Stimulated activated CD4-positive, alpha-beta T cell treated with anti-CD3 and anti-CD28 coated beads, Interleukin-4, amount 100 ng/mL, for 1 hour (primary cell): ENCODE data around the gene SCAI.
"Not testable (repeated sequence)": the region's sequence is repeated elsewhere in the genome, so short reads cannot be mapped to it uniquely, and the experiment has no call there.

Experiments
- DNase-seq: peaks from one replicate; pipeline ENCODE4 v3.0.0-alpha.2; 2020

Gene SCAI

DNA sequence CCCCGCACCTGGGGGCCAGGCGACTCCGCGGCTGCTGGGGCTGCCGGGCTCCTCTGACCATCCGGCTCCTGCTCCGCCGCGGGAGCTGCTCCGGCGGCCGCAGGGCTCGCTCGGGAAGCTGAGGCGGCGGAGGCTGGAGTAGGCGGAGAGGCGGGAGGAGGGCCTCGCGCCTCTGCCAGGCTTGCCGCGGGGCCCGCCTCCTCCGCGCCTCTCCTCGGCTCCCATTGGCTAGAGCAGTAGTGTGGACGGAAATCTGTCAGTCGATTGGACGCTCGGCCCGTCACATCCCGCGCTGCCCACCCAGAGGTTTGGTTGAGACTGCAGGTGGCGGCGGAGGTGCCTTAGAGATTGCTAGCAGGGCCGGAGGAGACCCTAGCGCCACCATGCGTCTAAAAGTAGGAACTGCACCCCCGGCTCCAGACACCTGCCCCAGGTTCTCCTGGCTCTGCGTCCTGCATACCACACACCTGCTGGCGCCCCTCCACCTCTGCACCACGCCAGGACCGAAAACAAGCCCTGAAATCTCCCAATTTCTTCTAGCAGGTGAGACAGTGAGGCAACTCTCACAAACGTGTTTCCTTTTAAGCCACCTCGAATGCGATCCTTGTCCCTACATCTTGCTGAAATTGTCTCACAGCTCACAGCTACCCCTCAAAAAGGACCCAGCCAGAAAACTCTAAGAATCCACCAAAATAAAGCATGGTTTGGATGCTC lies at the start of gene SCAI:
SCAI (minus strand) TSS at position 152 of the 714 bp plus-strand sequence; CDS start at position 61, 91 bp downstream.
- DNase-seq: peak; percentile 97

GRCh38 chr9:125190361-125190801 lies 47.1 kb upstream of the SCAI start:
- peak; percentile 20 for DNase-seq

- peak; percentile 99 for DNase-seq
These were observed 46.3 kb upstream of the SCAI start, which contains the start of gene PPP6C for GRCh38 chr9:125189361-125190289. Gene PPP6C, minus strand, starts transcription at chr9:125189803. Its CDS starts 85 bp downstream, at chr9:125189718.

GRCh38 chr9:125189011-125189360 lies 45.7 kb upstream of the SCAI start:
- DNase-seq: peak; percentile 31

DNA sequence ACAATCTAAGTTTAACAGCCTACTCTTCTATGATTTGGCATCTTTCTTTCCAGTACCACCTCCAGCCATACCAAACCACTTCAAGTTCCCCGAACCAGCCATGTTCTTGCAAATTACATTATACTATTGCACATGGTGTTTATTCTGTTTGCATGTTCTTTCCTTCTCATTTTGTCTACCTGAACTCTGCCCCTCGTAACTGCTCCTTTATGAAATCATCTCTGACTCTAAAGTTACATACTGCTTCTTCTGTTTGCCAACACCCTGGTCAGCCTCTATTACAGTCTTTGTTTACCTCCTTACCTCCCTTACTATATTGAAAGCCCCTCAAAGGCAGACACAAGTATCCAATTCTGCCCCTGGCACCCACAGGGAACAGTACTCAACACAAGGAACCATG lies 40.2 kb upstream of the SCAI start:
- no peak for DNase-seq

DNA sequence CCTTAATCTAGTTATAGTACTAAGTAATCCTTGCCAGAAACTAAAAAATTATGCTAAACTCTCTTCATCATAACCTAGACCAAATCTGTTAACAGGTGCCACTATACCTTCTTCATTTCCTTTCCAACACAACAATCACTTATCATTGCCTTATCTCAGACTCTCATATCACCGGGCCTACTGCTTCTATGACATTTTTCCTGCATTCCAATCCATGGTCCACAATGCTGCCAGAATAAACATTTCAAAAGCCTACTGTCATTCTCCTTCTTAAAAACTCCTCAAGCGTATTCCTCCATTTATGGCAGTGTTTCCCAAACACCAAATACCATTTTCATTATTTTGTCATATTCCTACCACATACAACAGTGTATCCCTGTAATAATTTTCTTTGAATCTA lies 39.7 kb upstream of the SCAI start:
- no peak for DNase-seq

- DNase-seq: not testable (repeated sequence)
These were observed 38.4 kb upstream of the SCAI start for GRCh38 chr9:125181756-125182155.

- no peak for DNase-seq
These were observed 37.5 kb upstream of the SCAI start for GRCh38 chr9:125180876-125181275.

DNA sequence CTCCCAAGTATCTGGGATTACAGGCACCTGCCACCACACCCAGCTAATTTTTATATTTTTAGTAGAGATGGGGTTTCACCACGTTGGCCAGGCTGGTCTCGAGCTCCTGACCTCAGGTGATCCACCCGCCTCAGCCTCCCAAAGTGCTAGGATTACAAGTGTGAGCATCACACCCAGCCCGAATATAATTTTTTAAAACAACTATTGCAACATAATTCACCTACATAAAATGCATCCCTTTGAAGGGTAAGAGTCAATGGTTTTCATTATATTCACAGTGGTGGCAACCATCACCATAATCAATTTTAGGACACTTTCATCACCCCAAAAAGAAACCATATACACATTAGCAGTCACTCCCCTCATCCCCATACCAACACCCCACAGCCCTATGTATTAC lies 36.4 kb upstream of the SCAI start:
- not testable (repeated sequence) for DNase-seq

- no peak for DNase-seq
These were observed 34.6 kb upstream of the SCAI start for GRCh38 chr9:125177888-125178287.

DNA sequence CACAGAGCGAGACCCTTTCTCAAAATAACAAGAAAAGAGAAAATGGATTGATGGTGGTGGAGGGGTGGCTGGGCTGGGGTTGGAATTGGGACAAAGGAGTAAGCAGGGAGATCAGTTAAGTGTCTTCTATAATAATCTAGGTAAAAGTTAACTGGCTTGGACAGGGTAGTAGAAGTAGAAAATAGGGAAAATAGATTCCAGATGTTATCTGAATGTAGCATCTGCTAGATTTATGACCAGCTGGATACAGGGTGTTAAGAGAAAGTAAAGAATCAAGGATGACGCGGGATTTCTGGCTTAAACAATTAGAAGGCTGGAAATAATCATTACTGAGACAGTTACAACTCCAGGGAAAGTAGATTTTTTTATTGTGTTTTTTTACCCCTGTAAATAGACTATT lies 33.3 kb upstream of the SCAI start:
- DNase-seq: no peak

GRCh38 chr9:125172031-125172755 lies 28.9 kb upstream of the SCAI start:
- DNase-seq: no peak

- no peak for DNase-seq
These were observed 26.6 kb upstream of the SCAI start for GRCh38 chr9:125169895-125170294.

DNA sequence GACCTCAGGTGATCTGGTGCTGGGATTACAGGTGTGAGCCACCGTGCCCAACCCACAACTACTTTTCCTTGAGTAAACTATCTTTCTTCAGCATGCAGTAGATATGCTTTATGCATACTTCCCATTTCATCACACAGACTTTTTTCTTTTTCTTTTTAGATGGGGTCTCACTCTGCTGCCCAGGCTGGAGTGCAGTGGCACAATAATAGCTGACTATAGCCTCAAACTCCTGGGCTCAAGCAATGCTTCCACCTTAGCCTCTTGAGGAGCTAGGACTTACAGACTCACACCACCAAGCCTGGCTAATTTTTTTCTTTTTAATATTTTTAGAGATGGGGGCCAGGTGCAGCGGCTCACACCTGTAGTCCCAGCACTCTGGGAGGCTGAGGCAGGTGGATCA lies 23.4 kb upstream of the SCAI start:
- DNase-seq: no peak

DNA sequence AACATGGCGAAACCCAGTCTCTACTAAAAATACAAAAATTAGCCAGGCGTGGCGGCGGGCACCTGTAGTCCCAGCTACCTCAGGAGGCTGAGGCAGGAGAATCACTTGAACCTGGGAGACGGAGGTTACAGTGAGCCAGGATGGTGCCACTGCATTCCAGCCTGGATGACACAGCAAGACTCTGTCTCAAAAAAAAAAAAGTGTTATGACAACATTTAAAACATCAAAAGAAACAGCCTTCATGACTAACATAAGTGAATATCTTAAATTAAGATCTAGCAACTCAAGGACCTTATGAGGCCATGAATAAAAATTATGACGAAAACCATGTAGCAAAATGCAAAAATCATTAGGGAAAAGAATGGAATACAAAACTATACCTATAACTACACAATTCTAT lies 19.6 kb upstream of the SCAI start:
- not testable (repeated sequence) for DNase-seq

DNA sequence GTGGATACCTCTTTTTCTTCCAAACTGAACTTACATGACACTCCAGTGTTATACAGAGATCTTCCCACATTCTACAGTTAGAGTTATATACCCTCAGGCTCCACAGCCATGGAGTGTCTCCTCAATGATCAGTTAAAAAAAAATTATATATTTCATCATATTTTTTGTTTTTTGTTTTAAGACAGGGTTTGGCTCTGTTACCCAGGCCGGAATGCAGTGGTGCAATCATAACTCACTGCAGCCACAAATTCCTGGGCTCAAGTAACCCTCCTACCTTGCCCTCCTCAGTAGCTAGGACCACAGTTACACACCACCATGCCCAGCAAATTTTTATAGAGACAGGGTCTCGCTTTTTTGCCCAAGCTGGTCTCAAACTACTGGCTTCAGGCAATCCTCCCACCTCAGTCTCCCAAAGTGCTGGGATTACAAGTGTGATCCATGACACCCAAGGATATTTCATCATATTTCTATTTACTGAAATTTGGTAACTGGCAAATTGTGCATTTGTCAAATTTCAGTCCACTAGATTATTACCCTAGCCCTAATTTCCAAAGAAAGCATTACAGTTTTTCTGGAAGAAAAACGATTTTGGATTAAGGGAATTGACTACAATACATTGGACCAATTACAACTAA lies 18.1 kb upstream of the SCAI start:
- DNase-seq: no peak

DNA sequence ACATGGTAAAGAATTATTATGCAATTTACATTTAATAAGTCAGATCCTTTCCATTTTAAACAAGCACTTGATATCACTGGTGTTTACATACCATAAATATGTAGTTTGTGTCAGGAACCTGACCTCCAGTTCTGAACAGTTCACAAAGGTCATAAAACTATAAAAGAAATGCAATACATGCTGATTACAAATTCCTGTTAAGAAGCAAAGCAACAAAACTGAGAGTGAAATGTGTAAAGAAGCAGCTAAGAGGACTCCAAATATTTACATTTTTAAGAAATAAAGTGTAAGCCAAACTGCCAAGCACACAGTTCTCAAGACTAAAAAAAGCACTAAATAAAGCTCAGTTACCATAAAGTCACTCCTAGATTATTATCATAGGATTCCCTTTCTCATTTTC lies 17.4 kb upstream of the SCAI start:
- DNase-seq: no peak

GRCh38 chr9:125156551-125156950 lies 13.2 kb upstream of the SCAI start:
- no peak for DNase-seq

GRCh38 chr9:125153712-125154367 lies 10.5 kb upstream of the SCAI start:
- DNase-seq: no peak

DNA sequence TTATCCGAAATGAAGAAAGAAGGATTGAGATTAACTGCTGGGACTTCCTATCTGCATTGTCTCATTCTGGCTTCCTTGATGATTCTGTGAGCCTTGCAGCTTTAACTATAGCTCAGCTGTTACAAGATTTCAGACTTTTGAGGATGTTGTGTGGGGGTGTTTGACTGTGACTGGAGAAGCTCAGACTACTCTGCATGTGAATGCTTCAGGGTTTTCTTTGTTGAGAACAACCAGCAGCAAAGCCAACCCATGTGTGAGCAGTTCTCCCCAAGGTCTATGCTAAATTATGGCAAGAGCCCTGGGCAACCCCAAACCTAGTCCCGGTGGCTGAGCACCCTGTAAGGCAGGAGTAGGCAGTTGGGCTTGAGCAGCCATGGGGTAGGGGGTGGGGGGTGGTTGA lies 8.4 kb upstream of the SCAI start:
- DNase-seq: no peak

- no peak for DNase-seq
These were observed 7.3 kb upstream of the SCAI start for GRCh38 chr9:125150349-125151245.
